ENCODE measurements around the gene CRYGN. TPM values are rescaled to one million over a fixed set of nuclear protein-coding genes. Genes with fewer than 3 reads are reported as not detected.

CRYGN gene
- total RNA-seq, 1 donor from 2014 or later, result 3.9 TPM

DNA sequence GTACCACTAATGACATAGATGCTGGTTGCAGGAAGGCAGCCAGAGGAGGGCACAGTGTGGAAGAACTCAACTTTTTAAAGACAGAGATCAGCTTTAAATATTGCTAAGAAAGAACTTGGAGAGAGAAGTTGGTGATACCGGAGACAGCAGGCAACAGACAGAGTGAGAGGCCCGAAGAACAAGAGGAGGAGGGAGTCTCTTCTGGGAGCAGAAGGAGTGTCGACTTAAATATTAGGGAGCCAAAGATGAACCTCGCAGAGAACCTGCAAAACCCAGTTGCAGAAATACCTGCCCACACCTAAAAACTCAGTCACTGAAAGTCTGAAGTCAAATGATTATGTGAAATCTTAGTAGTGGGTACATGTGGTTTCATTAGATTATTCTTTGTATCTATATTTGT lies 26.7 kb downstream of the CRYGN start:
- intact Hi-C loops (cut with DNase I), result no loop called here
- ATAC-seq, result no peak
- DNase-seq (ENCODE audit: low spot score), result no peak

DNA sequence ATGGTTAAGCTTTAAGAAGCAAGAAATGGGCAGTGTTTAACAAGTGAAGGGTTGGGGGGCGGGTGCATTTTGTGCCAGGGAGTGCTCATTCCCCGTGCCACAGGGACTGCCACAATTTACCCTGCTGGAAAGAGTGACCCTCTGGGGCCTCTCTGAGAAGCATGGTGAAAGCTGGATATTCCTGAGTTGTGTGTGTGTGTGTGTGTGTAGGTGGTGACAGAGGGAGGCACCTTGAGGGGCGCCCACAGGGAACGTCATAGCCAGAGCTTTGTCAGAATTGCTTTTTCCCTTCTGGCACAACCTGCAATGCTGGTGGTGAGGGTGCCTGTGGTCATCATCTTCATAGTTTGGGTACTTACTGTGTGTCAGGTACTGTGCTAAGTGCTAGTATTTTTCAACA lies 27.6 kb downstream of the CRYGN start:
- ATAC-seq, result no peak
- intact Hi-C loops (cut with DNase I), result no loop called here
- DNase-seq (ENCODE audit: low spot score), result no peak

- DNase-seq (ENCODE audit: low spot score), result no peak
These were observed 28.4 kb downstream of the CRYGN start for GRCh38 chr7:151411551-151411950.

DNA sequence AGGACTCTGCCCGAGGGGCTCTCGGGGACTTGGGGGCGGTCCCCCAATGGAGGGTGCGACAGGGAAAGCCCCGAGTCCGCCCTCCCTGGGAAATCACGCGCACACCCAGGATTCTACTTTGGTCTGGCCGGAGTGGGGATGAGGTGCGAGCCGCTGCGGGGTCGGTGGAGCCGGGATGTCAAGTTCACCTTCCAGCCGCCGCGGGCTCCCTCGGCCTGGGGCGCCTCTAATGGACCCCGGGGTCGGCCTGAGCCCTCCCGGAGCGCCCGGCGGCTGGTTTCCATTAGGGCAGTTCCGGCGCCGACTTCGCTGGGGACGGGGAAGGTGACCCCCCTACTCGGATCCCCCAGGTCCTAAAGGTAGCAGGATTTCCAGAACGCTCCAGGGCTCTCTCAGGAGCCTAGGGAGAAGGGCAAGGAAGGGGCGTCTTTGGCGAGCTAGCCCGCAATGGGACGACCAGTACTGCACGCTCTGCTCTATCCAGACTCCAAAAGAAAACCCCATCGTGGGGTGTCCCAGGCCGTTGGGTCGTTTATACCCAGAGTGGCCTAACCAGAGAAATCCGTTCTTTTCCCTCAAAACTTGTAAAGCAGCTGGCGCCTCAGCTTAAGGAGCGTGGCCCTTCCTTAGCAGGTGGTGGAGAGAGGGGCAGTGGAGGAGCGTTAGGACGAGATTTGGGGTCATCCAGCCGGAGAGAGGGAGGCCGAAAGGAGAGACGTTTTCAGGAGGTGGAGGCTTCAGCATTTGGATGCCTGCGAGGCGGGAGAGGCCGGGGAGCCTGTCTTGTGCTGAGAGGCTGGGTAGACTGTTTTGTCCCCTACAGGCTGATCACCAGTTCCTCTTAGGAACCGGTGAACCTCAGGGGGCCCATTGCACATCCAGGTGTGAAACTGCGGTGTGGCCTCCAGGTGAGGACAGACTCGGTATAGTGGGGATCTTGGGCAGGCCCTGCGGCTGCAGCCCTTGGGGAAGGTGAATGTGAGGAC lies 29.2 kb downstream of the CRYGN start:
- intact Hi-C loops (cut with DNase I), result no loop called here
- ATAC-seq (peak; percentile 70), DNase-seq (ENCODE audit: low spot score) (peak; percentile 77)

More at GRCh38 chr7:151411551-151411950, 28.4 kb downstream of the CRYGN start:
- intact Hi-C loops (cut with DNase I), result no loop called here
- ATAC-seq, result no peak

GRCh38 chr7:151409667-151410404 lies 30.1 kb downstream of the CRYGN start, which contains the start of gene WDR86:
TSS of gene WDR86 (minus strand) at chr7:151410038. CDS start at chr7:151409589, 449 bp downstream.
- intact Hi-C loops (cut with DNase I), result no loop called here
- DNase-seq (ENCODE audit: low spot score), result no peak
- peak; percentile 71 for ATAC-seq

- DNase-seq (ENCODE audit: low spot score) (no peak), ATAC-seq (peak; percentile 45)
- intact Hi-C loops (cut with DNase I), result no loop called here
These were observed 30.9 kb downstream of the CRYGN start for GRCh38 chr7:151408839-151409666.

GRCh38 chr7:151408498-151408838 lies 31.5 kb downstream of the CRYGN start:
- ATAC-seq, result no peak
- intact Hi-C loops (cut with DNase I), result no loop called here
- DNase-seq (ENCODE audit: low spot score), result no peak

DNA sequence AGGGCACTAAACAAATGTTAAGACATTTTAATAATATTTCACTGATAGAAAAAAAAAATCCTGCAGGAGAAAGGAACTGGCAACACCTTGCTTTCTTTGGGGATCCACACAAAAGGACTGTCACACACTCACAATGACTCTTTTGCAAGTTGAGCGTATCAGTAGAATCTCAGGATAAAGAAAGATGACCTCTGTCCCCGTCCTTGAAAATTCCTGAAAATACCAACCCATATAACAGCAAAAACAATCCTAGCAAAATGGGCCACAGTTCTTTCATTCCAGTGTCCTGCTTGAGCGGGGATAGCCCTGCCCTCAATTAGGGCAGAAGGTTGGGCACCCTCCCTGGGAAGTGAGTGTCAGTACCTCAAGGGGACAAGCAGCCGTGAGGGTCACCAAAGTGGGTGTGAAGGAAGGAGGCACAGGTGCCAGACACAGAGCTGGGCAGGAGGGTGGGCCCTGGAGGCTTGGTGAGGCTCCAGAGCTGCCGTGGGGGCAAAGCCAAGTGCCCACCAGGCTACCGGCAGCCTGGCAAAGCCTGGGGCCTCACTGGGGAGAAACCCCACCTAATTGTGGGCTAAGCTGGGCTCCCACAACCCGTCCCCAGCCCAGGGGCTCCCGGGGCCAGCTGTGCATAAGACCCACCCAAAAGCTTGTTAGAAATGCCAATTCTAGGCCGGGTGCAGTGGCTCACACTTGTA lies 32.9 kb downstream of the CRYGN start:
- intact Hi-C loops (cut with DNase I), result no loop called here

GRCh38 chr7:151406051-151406875 lies 33.7 kb downstream of the CRYGN start:
- DNase-seq (ENCODE audit: low spot score) (no peak), ATAC-seq (no peak)
- intact Hi-C loops (cut with DNase I), result no loop called here

More for the DNA sequence above, 32.9 kb downstream of the CRYGN start:
- no peak for ATAC-seq
- DNase-seq (ENCODE audit: low spot score), result no peak

- intact Hi-C loops (cut with DNase I), result no loop called here
- ATAC-seq, result no peak
- DNase-seq (ENCODE audit: low spot score), result no peak
These were observed 34.4 kb downstream of the CRYGN start for GRCh38 chr7:151405588-151405987.

GRCh38 chr7:151405056-151405455 lies 34.9 kb downstream of the CRYGN start:
- ATAC-seq (no peak), DNase-seq (ENCODE audit: low spot score) (no peak)
- intact Hi-C loops (cut with DNase I), result no loop called here

DNA sequence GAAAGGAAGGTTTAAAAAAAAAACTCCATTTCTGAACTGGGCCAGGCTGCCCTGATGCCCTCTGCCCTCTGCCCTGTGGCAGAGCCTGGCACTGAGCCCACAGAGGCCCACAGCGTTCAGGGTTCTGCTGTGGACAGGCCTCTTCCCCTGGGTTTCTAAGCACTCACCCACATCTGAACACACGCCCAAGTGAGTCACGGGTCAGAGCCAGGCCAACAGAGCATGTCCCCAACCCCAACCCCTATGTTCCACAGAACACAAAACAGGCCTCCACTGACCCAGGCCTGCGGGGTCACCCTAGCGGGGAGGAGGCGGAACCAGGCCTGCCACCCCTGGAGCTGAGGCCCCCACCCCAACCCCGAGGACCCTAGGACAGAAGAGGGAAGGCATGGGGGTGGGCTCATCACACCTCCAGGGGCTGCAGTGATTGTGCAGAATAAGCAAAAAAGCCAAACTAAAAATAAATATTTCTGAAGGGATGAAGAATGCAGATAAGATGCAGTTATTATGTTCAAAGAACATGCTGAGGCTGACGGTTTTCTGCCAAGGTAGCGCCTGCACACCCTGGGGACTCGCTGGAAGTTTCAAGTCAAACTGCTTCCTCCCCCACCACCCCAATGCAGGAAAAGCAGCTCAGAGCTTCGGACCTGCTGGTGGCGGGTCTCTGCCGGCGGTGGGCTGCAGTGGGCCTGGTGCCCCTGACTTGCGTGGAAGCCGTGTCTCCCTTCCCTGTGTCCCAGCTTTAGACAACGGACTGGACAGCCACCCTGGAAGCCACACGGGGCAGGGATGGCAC lies 35.5 kb downstream of the CRYGN start:
- intact Hi-C loops (cut with DNase I), result no loop called here
- DNase-seq (ENCODE audit: low spot score) (peak; percentile 83), ATAC-seq (peak; percentile 83)

- intact Hi-C loops (cut with DNase I), result no loop called here
- DNase-seq (ENCODE audit: low spot score), result no peak
- no peak for ATAC-seq
These were observed 36.2 kb downstream of the CRYGN start for GRCh38 chr7:151403764-151404163.

- ATAC-seq (no peak), DNase-seq (ENCODE audit: low spot score) (no peak)
These were observed 37.7 kb downstream of the CRYGN start for GRCh38 chr7:151402029-151402835.

GRCh38 chr7:151400626-151401315 lies 39.2 kb downstream of the CRYGN start:
- ATAC-seq, result no peak
- no peak for DNase-seq (ENCODE audit: low spot score)
- intact Hi-C loops (cut with DNase I), result no loop called here

More at GRCh38 chr7:151402029-151402835, 37.7 kb downstream of the CRYGN start:
- intact Hi-C loops (cut with DNase I), result no loop called here

- no peak for DNase-seq (ENCODE audit: low spot score)
- ATAC-seq, result no peak
- intact Hi-C loops (cut with DNase I), result no loop called here
These were observed 40.0 kb downstream of the CRYGN start for GRCh38 chr7:151399906-151400305.
